ENCODE data around the gene CSNK2B. TPM values are rescaled to one million over a fixed set of nuclear protein-coding genes. Genes with fewer than 3 reads are reported as not detected.
"Not testable (repeated sequence)": the region's sequence is repeated elsewhere in the genome, so short reads cannot be mapped to it uniquely, and the experiment has no call there.

The CSNK2B gene
- total RNA-seq, 1 donor from 2014 or later = 116 TPM

DNA sequence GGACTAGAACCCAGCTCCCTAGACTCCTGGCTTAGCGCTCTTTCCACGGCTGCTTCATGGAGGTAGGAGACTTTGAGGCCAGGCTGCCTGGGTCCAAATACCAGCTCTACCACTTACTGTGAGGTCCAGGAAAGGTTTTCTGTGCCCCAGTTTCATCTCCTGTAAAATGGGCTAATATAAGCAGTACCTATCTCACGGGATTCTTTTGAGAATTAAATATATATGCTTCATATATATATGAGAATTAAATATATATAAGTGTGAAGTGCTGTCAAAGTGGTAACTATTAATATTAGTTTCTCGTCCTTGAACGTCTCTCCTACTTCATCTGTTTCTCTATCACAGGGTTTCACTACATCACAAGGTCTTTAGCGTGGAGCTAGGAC lies 25.2 kb downstream of the CSNK2B start:
- DNase-seq = no peak

DNA sequence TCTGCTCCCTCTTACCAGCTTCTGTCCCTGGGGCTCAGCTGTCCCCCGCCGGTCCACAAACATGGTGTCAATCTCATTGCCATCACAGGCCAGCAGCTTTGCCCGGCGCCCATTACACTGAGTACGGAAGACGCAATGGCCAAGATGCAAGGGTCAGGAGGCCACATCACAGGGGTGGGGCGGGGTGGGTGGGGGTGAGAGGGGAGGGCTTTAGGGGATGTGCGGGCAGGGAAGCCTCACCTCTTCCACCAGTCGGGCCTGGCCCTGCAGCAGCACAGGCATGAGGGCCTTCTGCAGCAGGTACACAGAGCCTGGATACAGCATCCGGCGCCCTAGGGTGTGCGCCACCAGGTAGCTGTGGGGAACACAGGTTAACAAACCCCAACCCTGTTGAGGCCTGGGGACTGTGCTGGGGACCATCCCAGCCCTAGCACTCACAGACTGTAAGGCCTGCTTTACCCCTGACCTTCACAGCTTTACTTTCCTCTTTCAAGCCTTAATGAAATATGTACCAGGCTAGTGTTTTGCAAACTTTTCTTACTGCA lies 25.8 kb downstream of the CSNK2B start:
- no peak for DNase-seq

DNA sequence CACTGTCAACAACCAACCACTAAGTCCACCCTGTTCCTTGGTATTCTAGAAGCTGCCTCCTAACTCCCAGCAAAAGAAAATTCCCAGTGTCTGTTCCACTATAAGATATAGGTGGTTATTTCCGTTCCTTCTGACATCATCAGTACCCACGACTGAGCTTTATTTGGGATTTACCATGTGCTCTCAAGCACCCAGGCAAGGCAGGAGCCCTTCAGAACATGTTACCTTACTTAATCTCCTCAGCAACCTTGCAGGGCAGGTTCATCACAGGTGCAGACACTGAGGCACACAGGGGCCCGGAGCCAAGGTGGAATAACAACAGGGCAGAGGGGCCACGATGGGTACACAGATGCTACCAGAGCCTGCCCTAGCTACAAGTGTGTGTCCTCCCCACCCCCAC lies 26.5 kb downstream of the CSNK2B start:
- no peak for DNase-seq

DNA sequence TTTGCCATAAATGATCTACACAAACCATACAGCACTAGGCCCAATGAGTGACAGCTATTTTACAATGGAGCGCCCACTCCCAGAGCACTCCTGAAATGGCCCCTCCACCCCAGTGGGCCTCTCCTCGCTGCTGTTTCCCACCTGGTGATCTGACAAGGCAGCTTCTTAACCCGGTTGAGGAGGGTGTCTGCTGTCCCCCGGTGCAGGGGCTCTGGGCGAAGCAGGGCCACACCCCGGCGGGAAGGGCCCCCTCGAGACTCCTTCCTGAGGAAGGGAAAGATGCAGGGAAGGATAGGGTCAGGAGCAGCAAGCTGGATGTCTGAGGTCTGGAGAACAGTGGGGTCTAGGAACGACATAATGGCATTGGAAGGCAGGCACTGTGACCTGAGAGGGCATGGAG lies 27.0 kb downstream of the CSNK2B start:
- no peak for DNase-seq

DNA sequence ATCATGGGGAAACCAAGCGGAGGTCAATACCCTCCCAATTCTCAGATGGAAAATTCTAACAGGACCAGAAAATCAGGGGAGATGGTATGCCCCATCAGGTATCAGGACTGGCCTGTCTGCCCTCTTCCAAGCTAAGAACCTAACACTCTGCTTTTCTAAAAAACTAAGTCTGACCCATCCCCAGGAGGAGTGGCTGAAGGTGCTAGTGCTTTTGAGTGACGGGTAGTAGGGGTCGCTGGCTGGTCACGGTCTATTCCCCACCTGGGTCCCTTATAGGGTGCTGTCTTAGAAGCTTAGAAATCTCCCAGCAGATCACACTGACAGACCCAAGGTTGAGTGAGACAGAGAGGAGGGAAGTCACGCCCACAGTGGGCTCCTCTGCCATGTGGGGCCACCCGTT lies 27.7 kb downstream of the CSNK2B start:
- no peak for DNase-seq

DNA sequence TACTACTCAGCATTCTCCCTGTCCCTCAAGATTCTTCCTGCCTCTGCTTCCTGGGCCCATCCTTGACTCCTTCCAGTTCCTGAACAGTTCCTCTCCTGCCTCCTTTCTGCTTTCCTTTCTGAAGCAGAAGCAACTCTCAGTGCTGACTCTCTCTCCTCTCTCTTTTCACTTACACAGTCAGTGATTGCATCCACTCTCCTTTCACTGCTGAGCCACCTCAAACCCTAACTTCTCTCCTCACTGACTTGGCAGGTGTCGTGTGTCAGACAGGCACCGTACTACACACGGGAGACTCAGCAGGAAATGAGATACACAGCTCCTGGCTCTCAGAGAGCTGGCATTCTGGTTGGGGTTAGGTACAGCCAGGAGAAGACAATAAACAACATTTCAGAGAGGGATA lies 31.7 kb downstream of the CSNK2B start:
- DNase-seq = no peak

DNA sequence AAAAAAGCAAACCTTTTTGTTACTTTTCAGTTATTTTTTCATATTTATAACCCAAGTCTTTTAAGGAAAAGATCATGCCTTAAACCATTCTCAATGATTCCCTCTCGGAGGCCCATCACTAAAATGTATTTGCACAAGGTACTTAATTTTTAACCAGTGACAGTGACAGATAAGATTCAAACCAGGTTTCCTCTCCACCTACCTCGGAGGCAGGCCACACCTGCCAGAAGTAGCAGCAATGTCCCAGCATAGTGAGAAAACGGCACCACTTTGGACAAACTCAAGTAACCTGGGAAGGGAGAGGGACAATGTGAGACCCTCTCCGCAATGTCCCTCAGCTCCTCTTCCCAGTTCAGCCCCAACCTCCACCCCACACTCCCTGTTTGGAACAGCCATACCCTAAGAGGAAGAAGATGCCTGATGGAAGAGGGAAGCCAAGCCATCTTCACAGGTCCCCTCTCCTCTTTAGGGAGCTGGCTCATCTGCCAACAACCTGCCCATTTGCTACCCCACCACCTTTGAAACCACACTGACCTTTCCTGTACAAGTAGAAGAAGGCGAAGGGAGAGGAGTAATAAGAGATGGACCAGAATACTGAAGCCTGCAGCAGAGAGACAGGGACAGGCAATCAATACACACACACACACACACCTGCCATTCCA lies 35.0 kb downstream of the CSNK2B start:
- DNase-seq = no peak

DNA sequence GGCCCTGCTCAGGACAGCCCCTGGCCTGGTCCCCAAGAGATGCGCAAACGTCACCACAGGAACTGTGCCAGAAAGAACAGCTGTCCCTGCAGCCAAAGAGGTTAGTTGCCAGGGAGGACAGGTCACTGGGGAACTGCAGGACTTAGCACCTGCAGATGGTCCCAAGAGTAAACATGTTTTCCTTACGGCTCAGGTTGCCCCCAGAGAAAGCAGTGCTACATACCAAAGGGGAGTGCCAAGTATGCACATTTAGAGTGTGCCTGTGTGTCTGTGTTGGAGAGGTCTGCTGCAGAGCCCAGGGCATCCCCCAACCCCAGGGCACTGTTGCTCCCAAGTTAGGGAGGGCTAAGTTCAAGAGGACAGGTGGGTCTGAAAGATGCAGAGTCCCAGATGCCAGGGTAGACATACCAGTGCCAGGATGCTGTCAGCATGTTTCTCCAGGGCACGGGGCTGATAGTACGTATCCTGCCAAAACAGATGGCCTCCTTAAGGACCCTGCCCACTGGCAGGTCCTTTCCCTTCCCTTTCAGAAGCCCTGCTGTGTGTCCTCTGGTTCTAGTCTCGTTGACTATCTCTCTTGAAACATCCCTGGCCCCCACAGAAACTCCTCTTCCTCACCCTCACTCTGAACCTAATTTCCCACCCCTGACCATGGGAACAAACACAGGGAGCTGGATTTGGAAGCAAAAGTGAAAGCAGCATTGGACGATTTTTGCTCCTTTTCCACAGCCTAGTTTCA lies 36.0 kb downstream of the CSNK2B start:
- DNase-seq = peak; percentile 37

DNA sequence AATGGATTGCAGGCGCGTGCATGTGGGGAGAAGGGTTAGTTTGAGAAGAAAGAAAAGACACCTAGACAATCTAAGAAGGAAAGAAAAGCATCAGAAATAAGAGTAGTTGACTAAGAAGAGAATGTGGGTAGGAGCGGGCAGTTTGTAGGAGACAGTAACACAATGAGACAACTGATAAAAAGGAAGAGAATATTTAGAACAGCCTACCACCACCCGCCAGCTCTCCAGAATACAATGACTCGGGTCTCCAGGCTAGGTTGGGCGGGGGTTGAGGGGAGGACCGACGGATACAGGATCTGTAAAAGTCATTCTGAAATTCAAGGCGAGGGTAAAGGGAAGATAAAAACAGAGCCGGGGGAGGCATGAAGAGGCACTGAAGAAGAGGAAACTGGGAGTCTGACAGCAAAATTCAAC lies 36.5 kb downstream of the CSNK2B start:
- DNase-seq = peak; percentile 50

DNA sequence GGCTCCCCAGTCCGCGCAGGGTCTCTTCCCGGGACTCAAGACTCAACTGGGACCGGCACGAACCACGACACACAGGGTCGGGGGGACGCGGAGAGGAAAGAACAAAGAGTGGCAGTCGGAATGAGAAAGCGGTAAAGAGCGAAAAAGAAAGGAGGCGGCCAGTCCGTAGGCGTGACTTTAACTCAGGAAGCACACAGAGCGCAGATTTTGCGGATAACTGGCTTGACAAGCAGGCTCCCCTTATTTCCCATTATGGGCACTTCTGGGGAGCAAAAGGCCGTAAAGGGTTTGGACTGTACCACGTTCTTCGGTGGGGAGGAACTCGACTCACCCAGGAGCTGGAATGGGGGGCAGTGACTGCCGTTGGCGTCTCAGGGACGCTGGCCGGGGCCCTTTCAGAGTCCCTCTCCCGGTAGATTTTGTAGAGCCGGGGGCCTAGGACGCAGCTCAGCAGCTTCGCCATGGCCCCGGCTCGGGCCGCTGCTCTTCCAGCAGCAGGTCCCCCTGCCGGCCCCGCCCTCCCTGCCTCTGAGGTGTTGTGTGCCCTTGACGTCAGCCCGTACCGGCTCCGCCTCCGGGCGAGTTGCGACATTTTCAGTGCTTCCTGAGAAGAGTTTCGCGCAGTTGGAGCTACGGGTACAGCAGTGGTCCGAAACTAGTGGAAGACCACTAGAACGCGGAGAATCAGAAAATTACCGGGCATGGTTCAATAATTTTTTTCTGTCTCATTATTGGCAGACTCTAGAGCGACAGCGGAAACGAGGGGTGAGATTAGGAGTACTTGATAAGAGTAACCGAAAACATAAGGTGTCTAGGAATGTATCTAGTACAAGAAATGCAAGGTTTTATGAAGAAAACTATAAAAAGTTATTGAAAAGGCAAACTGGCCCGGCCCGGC lies 37.2 kb downstream of the CSNK2B start, which contains the start of gene ABHD16A:
Gene ABHD16A, minus strand, starts transcription at position 506 of the 898 bp plus-strand sequence. Its CDS starts 43 bp downstream, at position 463.
- DNase-seq = peak; percentile 99

DNA sequence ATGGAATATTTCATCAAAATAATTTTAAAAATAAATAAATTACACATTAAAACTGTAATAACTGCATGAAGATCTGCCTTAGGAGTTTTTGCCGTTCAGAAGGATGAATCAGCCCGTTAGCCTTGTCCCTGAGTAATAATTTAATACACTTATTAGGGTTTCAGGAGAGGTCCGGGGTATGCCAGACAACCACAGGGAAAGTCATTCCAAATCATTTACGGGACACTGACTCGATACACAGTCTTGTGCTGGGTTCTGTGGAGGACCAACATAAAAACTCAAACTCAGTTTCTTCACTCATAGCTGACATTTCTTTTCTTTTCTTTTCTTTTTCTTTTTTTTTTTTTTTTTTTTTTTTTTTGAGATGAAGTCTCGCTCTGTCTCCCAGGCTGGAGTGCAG lies 40.1 kb downstream of the CSNK2B start:
- DNase-seq = no peak

DNA sequence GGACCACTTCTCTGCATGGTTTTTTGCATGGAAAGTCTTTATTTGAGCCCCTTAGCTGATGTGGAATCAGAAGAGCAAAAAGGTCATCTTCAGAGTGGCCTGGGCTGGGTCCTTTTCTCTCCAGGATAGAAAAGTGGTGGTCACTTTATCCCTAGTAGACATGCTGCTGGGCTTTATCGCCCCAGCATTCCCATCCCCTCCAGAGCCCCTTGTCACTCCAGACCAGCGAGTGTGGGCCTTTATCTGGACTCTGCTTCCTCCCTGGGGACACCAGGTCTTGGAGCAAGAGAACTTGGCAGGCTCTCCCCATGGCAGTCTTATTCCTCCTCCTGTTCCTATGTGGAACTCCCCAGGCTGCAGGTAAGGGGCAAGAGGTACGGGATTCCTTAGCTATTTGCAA lies 40.7 kb downstream of the CSNK2B start, which contains the start of gene LY6G6F:
Gene LY6G6F, plus strand, starts transcription at position 268 of the 400 bp plus-strand sequence. Its CDS starts 41 bp downstream, at position 309.
- no peak for DNase-seq

DNA sequence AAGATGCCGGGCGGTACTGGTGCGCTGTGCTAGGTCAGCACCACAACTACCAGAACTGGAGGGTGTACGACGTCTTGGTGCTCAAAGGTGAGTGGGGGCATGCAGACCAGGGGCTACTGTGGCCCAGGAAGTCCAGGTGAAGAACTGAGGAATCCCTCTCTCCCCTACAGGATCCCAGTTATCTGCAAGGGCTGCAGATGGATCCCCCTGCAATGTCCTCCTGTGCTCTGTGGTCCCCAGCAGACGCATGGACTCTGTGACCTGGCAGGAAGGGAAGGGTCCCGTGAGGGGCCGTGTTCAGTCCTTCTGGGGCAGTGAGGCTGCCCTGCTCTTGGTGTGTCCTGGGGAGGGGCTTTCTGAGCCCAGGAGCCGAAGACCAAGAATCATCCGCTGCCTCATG lies 41.8 kb downstream of the CSNK2B start:
- DNase-seq = no peak

DNA sequence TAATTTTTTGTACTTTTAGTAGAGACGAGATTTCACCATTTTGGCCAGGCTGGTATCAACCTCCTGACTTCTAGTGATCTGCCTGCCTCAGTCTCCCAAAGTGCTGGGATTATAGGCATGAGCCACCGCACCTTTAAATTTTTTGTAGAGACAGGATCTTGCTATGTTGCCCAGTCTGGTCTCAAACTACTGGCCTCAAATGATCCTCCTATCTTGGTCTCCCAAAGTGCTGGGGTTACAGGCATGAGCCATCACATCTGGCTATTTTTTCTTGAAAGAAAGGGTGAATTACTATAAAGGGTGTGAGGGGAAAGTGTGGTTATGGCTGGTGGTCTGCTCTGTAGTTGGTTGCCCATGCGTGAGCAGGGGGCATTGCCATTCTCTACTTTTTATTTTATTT lies 42.3 kb downstream of the CSNK2B start:
- DNase-seq = no peak

DNA sequence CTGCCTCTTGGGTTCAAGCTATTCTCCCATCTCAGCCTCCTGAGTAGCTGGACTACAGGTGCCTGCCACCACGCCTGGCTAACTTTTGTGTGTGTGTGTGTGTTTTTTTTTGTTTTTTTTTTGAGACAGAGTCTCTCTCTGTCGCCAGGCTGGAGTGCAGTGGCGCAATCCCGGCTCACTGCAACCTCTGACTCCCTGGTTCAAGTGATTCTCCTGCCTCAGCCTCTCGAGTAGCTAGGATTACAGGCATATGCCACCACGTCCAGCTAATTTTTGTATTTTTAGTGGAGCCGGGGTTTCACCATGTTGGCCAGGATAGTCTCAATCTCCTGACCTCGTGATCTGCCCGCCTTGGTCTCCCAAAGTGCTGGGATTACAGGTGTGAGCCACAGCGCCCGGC lies 43.3 kb downstream of the CSNK2B start:
- DNase-seq = not testable (repeated sequence)

DNA sequence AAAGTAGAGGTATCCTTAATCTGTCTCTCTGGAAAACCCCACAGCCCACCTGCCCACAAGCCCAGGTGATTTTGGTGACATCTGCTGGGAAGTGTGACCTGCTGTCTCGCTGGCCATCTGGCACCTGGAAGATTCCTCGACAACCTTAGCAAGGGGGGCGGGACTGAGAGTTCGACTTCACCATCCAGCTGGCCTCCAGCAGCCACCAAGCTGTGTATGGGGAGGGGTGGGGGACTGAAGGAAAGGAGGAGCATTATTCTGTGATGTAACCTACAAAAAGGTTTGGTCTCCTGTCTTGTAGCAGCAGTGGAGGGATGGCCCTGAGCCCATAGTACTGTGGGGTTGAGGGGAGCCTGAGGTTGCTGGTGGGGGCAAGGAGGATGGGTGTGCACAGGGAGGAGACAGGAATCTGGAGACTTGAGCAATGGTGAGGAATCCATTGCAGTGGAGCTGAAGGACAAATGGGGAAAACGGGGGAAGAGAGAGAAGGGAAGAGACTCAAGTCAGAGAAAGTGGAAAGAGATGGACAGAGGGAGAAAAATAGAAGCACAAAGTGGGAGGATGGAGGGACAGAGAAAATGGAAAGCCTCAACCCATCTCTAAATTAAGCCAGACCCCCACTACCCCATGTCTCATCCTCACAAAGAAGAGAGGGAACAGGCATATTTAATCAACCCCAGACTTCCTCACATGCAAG lies 44.8 kb downstream of the CSNK2B start:
- DNase-seq = no peak

DNA sequence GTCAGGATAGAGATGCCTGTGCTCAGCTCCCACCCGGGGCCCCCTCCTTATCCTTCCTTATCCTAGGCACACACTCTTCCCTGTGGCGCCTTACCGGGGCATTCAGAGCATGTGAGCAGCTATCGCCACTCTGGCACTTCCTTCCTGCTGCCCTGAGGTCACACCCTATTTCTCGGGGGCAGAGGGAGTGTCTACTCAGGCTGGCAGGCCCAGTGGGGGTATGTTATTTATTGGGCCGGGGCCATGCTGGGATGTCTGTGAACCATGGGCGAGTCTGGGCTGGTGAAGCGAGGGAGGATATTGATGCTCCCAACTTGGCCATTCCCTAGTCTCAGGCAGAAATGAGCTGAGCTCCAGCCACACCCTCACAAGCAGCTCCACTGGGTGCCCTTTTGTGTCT lies 45.4 kb downstream of the CSNK2B start:
- no peak for DNase-seq

DNA sequence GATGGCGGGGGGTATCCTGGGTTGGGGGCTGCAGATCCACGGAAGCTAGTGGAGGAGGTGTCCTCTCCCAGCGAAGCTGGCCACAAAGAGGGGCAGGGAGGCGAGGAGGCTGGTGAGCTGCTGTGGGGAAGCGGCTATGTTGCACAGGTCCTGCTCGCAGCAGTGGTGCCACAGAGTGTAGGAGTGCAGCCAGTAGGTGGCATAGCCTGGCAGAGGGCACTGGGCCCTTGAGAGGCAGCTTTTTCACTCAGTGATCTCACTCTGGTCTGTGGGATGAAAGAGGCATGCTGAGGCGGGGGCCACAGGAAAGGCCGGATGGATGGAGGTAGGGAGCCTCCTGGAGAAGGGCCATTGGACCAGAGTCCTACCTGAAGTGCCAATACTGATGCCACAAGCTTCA lies 46.4 kb downstream of the CSNK2B start:
- no peak for DNase-seq

DNA sequence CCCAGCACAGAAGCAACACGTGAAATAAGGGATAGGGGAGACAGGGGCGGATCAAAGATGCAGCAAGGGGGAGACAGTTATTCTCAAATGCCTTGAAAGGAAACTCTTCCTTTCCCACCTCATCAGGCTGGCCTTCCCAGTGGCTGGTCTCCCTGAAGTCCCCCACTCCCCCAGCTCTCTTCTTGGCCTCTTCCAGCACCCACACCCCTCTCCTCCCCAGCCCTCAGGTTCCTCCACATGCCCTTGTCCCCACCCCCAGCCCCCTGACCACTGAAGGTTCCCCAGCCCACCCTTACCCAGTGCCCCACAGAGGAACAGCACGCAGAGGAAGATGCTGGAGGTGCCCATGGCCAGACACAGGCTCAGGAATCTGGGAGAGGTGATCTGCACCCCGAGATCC lies 47.6 kb downstream of the CSNK2B start:
- DNase-seq = no peak

DNA sequence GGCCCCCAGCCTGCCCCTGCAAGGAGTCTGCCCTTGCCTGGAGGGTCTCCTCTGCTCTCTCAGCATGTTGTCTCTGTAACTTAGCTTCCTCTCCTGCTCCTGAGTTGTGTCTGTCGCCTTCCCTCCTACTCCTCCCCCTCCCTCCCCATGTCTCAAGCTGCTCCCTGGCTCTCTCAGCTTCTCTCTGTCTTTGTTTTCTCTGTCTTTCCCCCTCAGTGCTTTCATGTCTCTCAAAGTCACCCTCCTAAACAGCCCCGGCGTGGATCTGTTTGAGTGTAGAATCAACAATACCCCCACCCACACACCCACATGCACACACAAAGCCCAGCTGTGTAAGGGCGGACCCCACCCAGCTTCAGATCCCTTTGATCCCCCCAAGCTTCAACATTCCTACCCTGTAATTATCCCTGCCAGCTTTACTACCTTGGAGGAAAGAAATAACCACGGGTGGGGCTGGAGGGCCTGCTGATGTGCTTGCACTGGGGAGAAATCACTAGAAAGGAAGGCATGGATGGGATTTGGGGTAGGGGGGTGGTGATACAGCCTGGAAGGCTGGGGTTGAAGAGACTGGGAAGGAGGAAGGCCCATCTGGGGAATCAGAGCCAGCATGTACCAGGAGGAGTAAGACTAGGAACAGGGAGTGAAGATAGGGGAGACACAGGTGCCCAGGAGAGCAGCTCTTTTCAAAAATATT lies 48.3 kb downstream of the CSNK2B start:
- no peak for DNase-seq
